Measurements from ENCODE around the gene PLOD3. TPM values are rescaled to one million over a fixed set of nuclear protein-coding genes. Genes with fewer than 3 reads are reported as not detected.

The PLOD3 gene
- total RNA-seq, 1 experiment from 2014 or later = 74.5 TPM

DNA sequence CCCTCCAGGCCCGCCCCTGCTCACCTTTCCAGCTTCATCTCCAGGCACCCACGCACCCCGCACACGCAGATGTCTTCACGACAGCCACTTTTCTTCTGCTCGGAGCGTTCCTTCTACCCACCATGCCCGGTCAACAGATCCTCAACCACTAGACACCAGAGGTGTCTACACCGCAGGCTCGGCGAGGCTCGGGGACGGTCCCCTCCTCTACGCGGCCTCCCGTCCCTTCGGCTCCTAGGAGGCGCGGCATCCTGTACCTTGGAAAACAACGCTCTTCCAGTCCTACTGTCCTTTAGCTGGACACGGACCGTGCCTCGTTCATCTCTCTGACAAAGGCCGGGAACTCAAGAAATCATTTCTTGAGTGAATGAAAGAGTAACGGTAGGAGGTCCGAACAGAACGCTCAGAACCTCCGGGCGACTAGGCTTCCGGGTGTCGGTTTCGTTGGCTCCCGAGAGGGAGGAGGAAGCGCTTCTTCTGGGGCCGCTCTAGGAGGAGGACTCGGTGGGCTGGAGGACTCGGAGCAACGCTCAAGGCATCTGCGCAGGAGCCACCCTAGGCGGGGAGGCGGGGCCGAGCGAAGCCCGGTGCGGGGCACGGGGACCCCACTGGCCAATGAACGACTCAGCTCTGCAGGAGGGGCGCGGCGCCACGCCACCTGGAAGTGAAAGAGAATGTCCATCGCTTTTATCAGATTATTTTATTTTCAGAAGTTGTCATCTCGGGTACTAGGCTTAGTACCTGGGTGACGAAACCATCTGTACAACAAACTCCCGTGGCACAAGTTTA, 34.7 kb upstream of the PLOD3 start:
- Histone ChIP-seq H3K79me2 (ENCODE audit: insufficient read depth, low read length) (peaks cover 10% of the 10 kb centered on the region; the same call in 1 of the 2 replicates), H3T11ph (ENCODE audit: low read length) (no peak overlapping the region), H4K20me1 (ENCODE audit: control insufficient read depth, insufficient read depth, insufficient read length) (no peaks in the 10 kb centered on the region), H3K23ac (ENCODE audit: insufficient read length, low read depth, low read length) (no peak overlapping the region), H3K56ac (ENCODE audit: insufficient read length, low read depth, low read length) (no peak overlapping the region), H2BK5ac (ENCODE audit: insufficient read length, low read length) (no peak overlapping the region), H2BK20ac (ENCODE audit: low read depth, low read length, poor library complexity, severe bottlenecking) (no peak overlapping the region), H2AFZ (ENCODE audit: low read length) (peak overlapping the region; percentile 35), H4K91ac (ENCODE audit: insufficient read length, low read depth, low read length) (no peak overlapping the region), H3K4me1 (ENCODE audit: insufficient read depth, low read length) (peaks cover 3% of the 10 kb centered on the region; the same call in 1 of the 2 replicates), H3K27me3 (ENCODE audit: insufficient read depth, low read length) (no peaks in the 10 kb centered on the region), H4K8ac (replicated peaks; ENCODE audit: insufficient read length, low read depth, low read length) (no peak overlapping the region), H2BK15ac (ENCODE audit: low read depth, low read length) (no peak overlapping the region), H3K23me2 (ENCODE audit: insufficient read length, low read depth, low read length, poor library complexity, severe bottlenecking) (peaks cover 9% of the 10 kb centered on the region), H3K4me2 (ENCODE audit: insufficient read depth, insufficient read length, low read length) (peak overlapping the region; percentile 79), H3K9me3 (ENCODE audit: control insufficient read depth, low read depth, low read length) (no peaks in the 10 kb centered on the region), H2BK12ac (ENCODE audit: insufficient read length, low read depth, low read length) (no peak overlapping the region), H3K4ac (ENCODE audit: low read depth, low read length) (no peak overlapping the region), H3K27ac (ENCODE audit: insufficient read length, low read depth, low read length) (no peak overlapping the region), H3K14ac (ENCODE audit: insufficient read depth, low read length) (no peak overlapping the region; the same call in 1 of the 2 replicates), H2AK5ac (ENCODE audit: insufficient read length, low read length) (no peak overlapping the region), H2BK120ac (ENCODE audit: low read depth, low read length, poor library complexity, severe bottlenecking) (no peak overlapping the region), H3K18ac (ENCODE audit: insufficient read length, low read depth, low read length) (peak overlapping the region; percentile 8), H3K9ac (ENCODE audit: extremely low read depth, insufficient read length, low read length) (peak overlapping the region; percentile 80), H4K5ac (ENCODE audit: insufficient read length, low read depth, low read length) (no peak overlapping the region), H3K79me1 (ENCODE audit: insufficient read depth, low read depth, low read length, poor library complexity, severe bottlenecking) (peaks cover 8% of the 10 kb centered on the region)
- H3K9me3 Mint-ChIP-seq = no peaks in the 10 kb centered on the region
- H3K27ac Mint-ChIP-seq = peak overlapping the region; percentile 92 to 98 (median 97)
- TF ChIP-seq, protein P1, sequence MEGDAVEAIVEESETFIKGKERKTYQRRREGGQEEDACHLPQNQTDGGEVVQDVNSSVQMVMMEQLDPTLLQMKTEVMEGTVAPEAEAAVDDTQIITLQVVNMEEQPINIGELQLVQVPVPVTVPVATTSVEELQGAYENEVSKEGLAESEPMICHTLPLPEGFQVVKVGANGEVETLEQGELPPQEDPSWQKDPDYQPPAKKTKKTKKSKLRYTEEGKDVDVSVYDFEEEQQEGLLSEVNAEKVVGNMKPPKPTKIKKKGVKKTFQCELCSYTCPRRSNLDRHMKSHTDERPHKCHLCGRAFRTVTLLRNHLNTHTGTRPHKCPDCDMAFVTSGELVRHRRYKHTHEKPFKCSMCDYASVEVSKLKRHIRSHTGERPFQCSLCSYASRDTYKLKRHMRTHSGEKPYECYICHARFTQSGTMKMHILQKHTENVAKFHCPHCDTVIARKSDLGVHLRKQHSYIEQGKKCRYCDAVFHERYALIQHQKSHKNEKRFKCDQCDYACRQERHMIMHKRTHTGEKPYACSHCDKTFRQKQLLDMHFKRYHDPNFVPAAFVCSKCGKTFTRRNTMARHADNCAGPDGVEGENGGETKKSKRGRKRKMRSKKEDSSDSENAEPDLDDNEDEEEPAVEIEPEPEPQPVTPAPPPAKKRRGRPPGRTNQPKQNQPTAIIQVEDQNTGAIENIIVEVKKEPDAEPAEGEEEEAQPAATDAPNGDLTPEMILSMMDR (conservative IDR thresholded peaks at IDR 0.05) = no peak
- H3K4me3 Mint-ChIP-seq = peak overlapping the region; percentile 99
- peaks cover 5 to 25% (median 23%) of the 10 kb centered on the region in 3 experiments for H3K36me3 Mint-ChIP-seq (ENCODE audit: insufficient read depth in 1 of 3, low read depth in 3 of 3)
- H3K4me1 Mint-ChIP-seq = peaks cover 9 to 17% of the 10 kb centered on the region in 2 experiments
- WGBS (ENCODE audit: extremely low coverage, insufficient read length, low lambda C conversion rate) = no CpG with 5 or more reads among the region's 55 CpGs
- peak; percentile 99 for DNase-seq
- H3K27me3 Mint-ChIP-seq (ENCODE audit: low read depth) = no peaks in the 10 kb centered on the region

Data from H9 (cell line).